ENCODE measurements around the gene RNF112. TPM values are rescaled to one million over a fixed set of nuclear protein-coding genes. Genes with fewer than 3 reads are reported as not detected.

The RNF112 gene
- total RNA-seq, 1 experiment from 2014 or later = 0.81 TPM

DNA sequence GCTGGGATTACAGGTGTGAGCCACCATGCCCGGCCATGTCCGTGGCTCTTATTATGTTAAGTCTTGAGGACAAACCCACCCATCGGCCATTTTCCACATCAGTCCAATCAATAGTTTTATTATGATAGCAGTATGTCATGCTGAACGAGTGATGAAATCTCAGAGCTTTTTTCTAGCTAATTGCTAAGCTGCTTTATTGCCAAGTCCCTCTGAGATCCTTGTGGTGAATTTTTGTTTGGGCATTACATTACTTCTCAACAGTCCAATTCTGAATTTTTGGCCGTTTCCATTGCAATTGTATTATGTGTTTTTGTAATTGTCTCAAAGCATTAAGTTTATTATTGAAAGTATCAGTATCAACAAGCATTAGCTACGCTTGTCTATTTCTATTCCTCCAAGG, 10.9 kb downstream of the RNF112 start:
- H3K79me1 ChIP-seq (ENCODE audit: insufficient read depth, low read depth, low read length, poor library complexity, severe bottlenecking) = no peaks in the 10 kb centered on the region
- H2BK120ac ChIP-seq (ENCODE audit: low read depth, low read length, poor library complexity, severe bottlenecking) = no peak overlapping the region
- DNase-seq = no peak
- H3K14ac ChIP-seq (ENCODE audit: insufficient read depth, low read length) = no peak overlapping the region
- H3K27ac Mint-ChIP-seq = no peak overlapping the region
- no peak overlapping the region for H3K56ac ChIP-seq (ENCODE audit: insufficient read length, low read depth, low read length)
- no peaks in the 10 kb centered on the region for H3K27me3 ChIP-seq (ENCODE audit: insufficient read depth, low read length)
- H4K20me1 ChIP-seq (ENCODE audit: control insufficient read depth, insufficient read depth, insufficient read length) = no peaks in the 10 kb centered on the region
- H2AK5ac ChIP-seq (ENCODE audit: insufficient read length, low read length) = no peak overlapping the region
- no peaks in the 10 kb centered on the region for H3K79me2 ChIP-seq (ENCODE audit: insufficient read depth, low read length)
- no peak overlapping the region for H3K4me3 Mint-ChIP-seq
- H3K4me1 Mint-ChIP-seq = peaks cover 24 to 28% of the 10 kb centered on the region in 2 experiments
- no peaks in the 10 kb centered on the region for H3K23me2 ChIP-seq (ENCODE audit: insufficient read length, low read depth, low read length, poor library complexity, severe bottlenecking)
- no peak overlapping the region for H3K4ac ChIP-seq (ENCODE audit: low read depth, low read length)
- H2BK12ac ChIP-seq (ENCODE audit: insufficient read length, low read depth, low read length) = no peak overlapping the region
- no peaks in the 10 kb centered on the region for H3K4me1 ChIP-seq (ENCODE audit: insufficient read depth, low read length)
- no peak overlapping the region for H3T11ph ChIP-seq (ENCODE audit: low read length)
- H3K9me3 ChIP-seq (ENCODE audit: control insufficient read depth, low read depth, low read length) = no peaks in the 10 kb centered on the region
- no peak overlapping the region for H2BK15ac ChIP-seq (ENCODE audit: low read depth, low read length)
- H3K18ac ChIP-seq (ENCODE audit: insufficient read length, low read depth, low read length) = no peak overlapping the region
- peaks cover 2 to 6% (median 3%) of the 10 kb centered on the region in 3 experiments; a peak in 2 of 7 replicates for H3K36me3 Mint-ChIP-seq (ENCODE audit: insufficient read depth in 1 of 3, low read depth in 3 of 3)
- H4K91ac ChIP-seq (ENCODE audit: insufficient read length, low read depth, low read length) = no peak overlapping the region
- H2AFZ ChIP-seq (ENCODE audit: low read length) = no peak overlapping the region
- H3K4me2 ChIP-seq (ENCODE audit: insufficient read depth, insufficient read length, low read length) = no peak overlapping the region
- no peak overlapping the region for H3K27ac ChIP-seq (ENCODE audit: insufficient read length, low read depth, low read length)
- TF ChIP-seq, protein P1, sequence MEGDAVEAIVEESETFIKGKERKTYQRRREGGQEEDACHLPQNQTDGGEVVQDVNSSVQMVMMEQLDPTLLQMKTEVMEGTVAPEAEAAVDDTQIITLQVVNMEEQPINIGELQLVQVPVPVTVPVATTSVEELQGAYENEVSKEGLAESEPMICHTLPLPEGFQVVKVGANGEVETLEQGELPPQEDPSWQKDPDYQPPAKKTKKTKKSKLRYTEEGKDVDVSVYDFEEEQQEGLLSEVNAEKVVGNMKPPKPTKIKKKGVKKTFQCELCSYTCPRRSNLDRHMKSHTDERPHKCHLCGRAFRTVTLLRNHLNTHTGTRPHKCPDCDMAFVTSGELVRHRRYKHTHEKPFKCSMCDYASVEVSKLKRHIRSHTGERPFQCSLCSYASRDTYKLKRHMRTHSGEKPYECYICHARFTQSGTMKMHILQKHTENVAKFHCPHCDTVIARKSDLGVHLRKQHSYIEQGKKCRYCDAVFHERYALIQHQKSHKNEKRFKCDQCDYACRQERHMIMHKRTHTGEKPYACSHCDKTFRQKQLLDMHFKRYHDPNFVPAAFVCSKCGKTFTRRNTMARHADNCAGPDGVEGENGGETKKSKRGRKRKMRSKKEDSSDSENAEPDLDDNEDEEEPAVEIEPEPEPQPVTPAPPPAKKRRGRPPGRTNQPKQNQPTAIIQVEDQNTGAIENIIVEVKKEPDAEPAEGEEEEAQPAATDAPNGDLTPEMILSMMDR (conservative IDR thresholded peaks at IDR 0.05) = no peak
- no peak overlapping the region for H4K8ac ChIP-seq (replicated peaks; ENCODE audit: insufficient read length, low read depth, low read length)
- H3K9ac ChIP-seq (ENCODE audit: extremely low read depth, insufficient read length, low read length) = no peak overlapping the region
- H2BK20ac ChIP-seq (ENCODE audit: low read depth, low read length, poor library complexity, severe bottlenecking) = no peak overlapping the region
- no peak overlapping the region for H2BK5ac ChIP-seq (ENCODE audit: insufficient read length, low read length)
- H4K5ac ChIP-seq (ENCODE audit: insufficient read length, low read depth, low read length) = no peak overlapping the region
- no CpG with 5 or more reads among the region's 6 CpGs for WGBS (ENCODE audit: extremely low coverage, insufficient read length, low lambda C conversion rate)
- H3K27me3 Mint-ChIP-seq (ENCODE audit: low read depth) = peaks cover 7% of the 10 kb centered on the region
- H3K9me3 Mint-ChIP-seq = peaks cover 0 to 4% of the 10 kb centered on the region in 2 experiments; a peak in 1 of 5 replicates
- H3K23ac ChIP-seq (ENCODE audit: insufficient read length, low read depth, low read length) = no peak overlapping the region

Data from H9 (cell line).